ENCODE data around the gene TCF4.

TCF4 gene

DNA sequence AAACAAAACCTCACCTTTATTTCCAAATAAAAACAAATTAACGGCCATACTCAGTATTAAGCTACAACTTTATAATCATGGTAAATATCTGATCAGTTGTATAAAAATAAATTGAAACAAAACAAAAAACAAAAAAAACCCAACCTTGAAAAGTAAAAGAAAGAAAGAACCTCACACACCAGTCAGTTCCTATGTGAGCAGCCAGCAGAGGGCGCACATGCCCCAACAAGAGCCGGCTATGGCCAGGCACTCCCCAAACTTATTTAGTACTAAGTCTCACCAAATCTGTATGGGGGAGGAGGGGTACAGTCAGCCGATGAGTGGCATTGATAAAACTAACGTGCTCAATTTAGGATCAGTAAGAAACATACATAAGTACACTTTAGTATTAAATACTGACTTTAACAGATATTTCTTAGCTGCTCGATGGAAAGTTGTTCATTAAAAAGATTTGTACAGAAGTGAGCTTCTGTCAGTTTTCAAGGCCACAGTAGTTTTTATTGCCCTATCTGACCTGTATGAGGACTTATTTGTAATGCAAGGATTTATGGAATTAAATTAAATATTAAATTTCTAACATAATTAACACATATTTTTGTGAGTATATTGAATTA lies 172.6 kb downstream of the TCF4 start:
- peak; percentile 49 to 50 for DNase-seq (ENCODE audit: low read depth in 2 of 2, low spot score in 1 of 2)

GRCh38 chr18:55414475-55414874 lies 173.5 kb downstream of the TCF4 start:
- DNase-seq (ENCODE audit: low read depth in 2 of 2, low spot score in 1 of 2), result no peak

- no peak for DNase-seq (ENCODE audit: low read depth in 2 of 2, low spot score in 1 of 2)
Observed at GRCh38 chr18:55413474-55413873, 174.5 kb downstream of the TCF4 start.

DNA sequence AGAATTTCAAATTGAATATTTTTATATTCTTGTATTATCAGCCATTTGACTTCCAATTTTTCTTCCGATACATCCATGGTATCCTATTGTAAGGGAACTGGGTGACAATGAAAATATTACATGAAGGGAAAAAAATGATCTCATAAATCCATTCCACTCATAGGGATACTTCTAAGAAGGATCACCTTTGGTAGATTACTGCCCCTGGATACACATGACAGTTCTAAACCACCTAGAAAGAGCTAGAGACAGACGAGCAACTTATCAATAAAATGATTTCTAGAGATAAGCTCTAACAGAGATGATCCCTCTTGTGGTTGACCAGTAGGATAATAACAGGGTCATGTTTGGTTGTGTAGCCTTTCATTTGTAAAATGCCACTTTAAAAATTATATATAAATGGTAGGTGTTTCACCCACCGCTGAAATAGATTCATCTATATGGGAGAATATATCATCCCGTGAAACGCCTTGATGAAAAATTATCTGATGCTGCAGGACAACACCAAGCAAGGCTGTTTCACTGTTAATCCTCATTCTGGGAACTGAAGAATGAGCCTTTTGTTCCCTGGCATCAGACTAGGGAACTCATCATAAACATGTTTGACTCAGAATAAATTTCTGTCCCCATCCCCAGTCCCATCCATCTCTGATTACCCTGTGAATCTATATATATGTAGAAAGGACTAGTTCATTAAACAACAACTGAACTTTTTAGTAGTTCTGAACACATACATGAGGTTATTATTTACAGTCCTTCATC lies 180.0 kb downstream of the TCF4 start:
- DNase-seq (ENCODE audit: low read depth in 2 of 2, low spot score in 1 of 2), result no peak

DNA sequence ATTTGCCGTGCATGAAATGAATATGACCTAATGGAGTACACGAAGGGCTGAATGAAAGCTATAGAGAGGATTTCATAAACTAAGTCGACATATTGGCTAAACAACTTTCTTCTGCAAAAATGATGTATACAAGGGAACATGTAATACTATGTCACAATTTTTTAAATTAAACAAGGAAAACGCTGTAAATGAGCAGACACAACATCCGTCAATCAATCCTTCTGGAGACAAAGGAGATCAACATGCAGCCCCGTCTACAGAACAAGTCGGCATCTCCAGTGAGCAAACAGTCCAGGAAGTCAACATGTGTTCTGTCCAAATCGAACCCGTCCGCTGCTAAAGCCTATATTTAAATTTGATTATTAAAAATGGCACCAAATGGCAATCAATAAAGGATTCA lies 180.8 kb downstream of the TCF4 start:
- no peak for DNase-seq (ENCODE audit: low read depth in 2 of 2, low spot score in 1 of 2)

- DNase-seq (ENCODE audit: low read depth in 2 of 2, low spot score in 1 of 2), result no peak
Observed at GRCh38 chr18:55406451-55406991, 181.5 kb downstream of the TCF4 start.

- DNase-seq (ENCODE audit: low read depth in 2 of 2, low spot score in 1 of 2), result no peak
Observed at GRCh38 chr18:55405893-55406406, 182.0 kb downstream of the TCF4 start.

GRCh38 chr18:55405475-55405874 lies 182.5 kb downstream of the TCF4 start:
- DNase-seq (ENCODE audit: low read depth in 2 of 2, low spot score in 1 of 2), result no peak

DNA sequence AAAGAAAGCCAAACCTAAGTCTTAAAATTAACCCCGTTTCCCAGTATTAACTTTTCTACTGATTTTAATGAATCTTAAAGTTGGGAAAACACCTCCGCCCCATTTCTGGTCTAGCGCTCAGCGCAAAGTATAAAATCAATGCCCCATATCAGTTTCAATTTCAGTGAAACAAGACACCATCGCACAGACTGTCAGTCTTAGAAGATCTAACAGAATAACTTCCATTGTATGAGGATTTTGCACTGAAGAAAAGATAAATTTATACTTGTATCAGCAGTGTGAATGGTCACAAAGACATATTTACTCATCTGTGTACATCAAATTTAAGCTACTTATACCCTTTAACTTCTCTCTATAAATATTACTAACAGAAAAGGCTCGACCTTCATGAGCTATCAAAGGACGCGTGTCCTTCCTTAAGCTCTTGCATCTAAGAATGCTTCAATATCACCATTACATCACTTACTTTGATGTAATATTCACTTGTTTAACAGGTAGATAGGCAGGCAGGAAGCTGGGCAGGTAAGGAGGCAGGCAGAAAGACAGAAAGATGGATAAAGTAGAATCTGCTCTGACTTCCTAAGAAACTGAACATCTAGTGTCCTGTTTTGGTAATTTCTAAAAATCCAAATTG lies 183.0 kb downstream of the TCF4 start:
- no peak for DNase-seq (ENCODE audit: low read depth in 2 of 2, low spot score in 1 of 2)

GRCh38 chr18:55404136-55404830 lies 183.7 kb downstream of the TCF4 start:
- no peak for DNase-seq (ENCODE audit: low read depth in 2 of 2, low spot score in 1 of 2)

DNA sequence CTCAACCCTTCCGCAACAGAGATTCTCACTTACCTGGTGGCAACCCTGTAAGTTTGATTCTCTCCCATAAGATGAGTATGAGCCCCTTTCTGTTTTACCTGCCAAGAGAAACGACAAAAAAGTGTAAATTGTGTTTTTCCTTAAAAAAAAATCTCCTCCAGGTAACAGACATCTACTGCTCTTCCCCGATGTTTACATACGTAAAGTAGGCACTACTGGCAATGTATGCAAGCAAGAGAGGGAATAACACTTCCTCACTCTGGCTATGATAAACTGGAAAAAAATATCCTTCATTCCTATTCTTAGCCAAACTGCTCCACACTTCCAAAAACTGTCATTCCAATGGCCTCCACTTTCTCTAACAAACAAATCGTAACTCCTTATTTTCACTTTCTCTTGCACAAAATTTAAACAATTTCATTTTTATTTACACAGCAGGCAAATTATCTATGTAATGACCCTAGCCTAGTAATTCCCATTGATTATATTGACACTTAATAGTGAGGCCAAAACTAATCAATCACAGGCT lies 184.5 kb downstream of the TCF4 start:
- no peak for DNase-seq (ENCODE audit: low read depth in 2 of 2, low spot score in 1 of 2)

DNA sequence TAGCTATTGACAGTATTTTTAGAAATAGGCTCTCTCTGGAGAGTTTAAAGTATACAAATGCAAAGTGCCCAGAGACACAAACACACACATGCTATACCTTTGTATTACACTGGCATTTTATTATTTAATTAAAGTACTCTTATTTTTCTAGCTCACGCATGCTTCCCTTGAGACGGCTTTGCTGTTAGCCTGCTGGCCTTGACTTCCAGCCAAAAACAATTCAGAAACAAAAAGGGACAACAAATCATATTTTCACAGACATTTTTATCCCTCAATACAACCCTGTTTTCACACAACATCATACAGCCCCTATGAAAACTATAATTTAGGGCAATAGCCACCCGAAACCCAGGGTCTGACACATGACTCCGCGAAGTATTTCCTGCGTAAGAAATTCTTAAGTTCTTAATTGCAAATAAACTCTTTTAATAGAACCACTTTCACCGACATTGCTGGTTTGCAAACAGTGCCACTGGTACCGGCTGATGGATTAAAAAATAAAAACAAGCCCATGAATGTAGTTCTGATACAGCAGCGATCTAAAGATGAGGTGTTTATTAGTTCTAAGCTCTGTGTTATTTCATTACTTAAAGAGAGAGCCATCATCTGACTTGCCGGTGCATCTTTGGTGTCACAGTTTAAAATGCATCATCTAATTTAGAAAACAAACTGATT lies 185.1 kb downstream of the TCF4 start:
- DNase-seq (ENCODE audit: low read depth in 2 of 2, low spot score in 1 of 2), result no peak

DNA sequence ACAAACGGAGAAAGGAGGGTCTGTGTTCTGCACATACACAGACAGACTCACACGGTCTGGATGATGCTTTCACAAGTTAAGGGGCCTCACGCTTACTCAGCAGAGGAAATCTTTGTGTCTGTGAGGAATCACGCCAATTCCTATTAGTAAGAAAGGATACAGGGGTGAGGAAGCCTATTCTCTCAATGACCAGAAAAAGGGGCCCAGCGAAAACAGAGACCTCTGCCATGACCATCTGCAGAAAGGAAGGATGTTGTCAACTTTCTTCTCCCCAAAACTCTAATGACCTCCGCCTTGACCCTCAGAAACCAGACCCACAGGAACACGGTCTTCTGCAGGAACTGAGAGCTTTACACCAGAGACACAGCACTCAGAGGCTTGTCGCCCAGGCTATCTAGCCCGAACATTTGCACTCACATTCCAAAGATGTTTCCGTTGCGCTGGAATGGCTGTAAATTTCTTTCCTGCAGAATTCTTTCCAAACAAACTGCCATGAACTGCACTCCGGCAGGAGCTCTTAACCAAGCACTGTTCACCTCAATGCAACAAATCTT lies 186.3 kb downstream of the TCF4 start:
- DNase-seq (ENCODE audit: low read depth in 2 of 2, low spot score in 1 of 2), result no peak

- DNase-seq (ENCODE audit: low read depth in 2 of 2, low spot score in 1 of 2), result no peak
Observed at GRCh38 chr18:55400590-55401541, 187.1 kb downstream of the TCF4 start.

DNA sequence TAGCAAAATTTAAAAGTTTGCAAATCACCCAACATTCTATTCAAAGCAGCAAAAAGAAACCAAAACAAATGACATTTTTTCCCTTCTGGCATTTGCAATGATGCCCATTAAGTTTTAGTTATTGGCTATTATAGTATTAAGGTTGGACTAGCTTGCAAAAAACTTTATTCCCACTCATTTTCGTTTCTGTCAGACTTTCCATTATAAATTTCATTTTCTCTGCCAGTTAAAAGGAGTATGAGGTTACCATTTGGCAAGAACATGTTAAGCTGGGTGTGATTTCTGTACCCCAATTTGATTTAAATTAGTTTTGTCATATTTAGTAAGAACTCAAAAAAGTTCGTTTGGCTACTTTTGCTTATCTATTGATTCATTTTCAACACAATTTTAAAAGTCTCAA lies 187.9 kb downstream of the TCF4 start:
- DNase-seq (ENCODE audit: low read depth in 2 of 2, low spot score in 1 of 2), result no peak

- DNase-seq (ENCODE audit: low read depth in 2 of 2, low spot score in 1 of 2), result no peak
Observed at GRCh38 chr18:55398858-55399257, 189.1 kb downstream of the TCF4 start.

DNA sequence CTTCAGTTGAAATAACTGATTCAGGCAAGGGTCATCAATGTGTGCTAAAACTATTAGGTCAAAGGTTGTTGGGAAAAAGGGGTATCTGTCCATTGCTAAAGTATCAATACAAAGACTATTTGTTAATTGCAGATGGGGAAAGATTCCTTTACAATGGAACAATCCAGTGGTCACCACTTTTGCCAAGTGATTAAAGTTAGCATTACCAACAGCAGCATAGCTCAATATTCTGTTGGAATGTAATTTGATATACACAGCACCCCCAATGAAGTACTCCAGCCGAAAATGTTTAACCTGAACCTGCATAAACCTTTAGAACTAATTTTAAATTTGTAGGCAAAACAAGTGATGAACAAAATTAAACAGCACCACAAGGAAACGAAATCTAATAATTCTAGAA lies 191.0 kb downstream of the TCF4 start:
- no peak for DNase-seq (ENCODE audit: low read depth in 2 of 2, low spot score in 1 of 2)

DNA sequence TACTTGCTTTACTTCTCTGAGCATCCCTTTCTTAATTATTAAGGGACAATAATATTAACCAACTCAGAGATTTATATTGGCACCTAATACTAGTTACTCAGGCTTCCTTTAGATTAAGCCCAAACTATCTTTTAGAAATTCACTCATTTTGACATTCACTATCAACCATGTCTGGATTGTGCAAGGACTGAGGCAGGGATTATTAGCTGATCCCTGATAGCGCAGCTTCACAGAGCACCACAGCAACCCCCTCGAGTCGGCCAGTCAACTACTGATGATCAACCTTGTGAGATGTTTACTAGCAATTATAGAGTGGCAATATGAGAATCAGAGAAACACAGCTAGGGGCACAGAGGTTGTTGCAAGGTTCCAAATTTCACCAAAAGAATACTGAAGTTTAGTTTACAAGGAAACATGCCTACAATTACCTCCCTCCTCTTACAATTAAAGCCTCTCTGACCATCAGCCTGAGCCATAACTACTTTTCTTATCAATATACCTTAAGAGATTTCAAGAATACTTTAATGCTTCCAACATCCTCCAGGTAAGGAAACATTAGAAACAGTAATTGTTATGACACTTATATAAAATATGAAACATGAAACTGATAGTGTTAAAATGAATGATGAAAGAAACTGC lies 191.6 kb downstream of the TCF4 start:
- no peak for DNase-seq (ENCODE audit: low read depth in 2 of 2, low spot score in 1 of 2)

DNA sequence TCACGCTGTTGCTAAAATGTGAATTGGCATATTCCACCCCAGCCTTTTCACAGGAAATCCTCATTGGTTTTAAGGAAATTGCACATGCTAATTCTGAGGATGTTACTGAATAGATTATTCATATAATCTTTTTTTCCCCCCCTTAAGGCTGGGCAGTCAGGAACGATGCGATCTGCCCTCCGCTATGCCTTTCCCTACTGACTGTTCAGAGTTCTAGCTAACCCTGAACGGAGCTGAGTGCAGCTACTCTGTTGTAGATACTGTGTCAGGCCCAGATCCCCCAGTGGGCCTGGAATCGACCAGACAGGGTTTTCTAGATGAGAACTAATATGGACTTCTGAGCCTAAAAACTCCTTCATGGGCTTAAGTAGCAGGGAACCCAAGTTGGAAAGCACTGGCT lies 192.2 kb downstream of the TCF4 start:
- DNase-seq (ENCODE audit: low read depth in 2 of 2, low spot score in 1 of 2), result no peak

Measured in stimulated activated CD8-positive, alpha-beta memory T cell treated with anti-CD3 and anti-CD28 coated beads, Interleukin-4, amount 100 ng/mL, for 4 hours (primary cell).